ENCODE data around the gene RC3H2.
"Not testable (repeated sequence)": the region's sequence is repeated elsewhere in the genome, so short reads cannot be mapped to it uniquely, and the experiment has no call there.

Gene RC3H2

DNA sequence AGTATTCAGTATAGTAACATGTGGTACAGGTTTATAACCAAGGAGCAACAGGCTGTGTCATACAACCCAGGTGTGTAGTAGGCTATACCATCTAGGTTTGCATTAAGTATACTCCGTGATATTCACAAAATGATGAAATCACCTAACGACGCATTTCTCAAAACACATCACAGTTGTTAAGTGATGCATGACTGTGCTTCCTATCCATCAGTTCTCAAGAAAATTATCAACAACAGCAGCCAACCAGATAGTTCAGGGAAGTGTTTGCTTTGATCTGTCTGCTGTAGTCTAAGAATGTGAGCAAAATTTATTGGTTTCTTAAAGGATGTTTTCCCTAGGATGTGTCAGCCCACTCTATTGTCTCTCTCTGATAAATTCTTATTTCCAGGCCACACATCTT, 18.8 kb upstream of the RC3H2 start:
- no peak for DNase-seq

DNA sequence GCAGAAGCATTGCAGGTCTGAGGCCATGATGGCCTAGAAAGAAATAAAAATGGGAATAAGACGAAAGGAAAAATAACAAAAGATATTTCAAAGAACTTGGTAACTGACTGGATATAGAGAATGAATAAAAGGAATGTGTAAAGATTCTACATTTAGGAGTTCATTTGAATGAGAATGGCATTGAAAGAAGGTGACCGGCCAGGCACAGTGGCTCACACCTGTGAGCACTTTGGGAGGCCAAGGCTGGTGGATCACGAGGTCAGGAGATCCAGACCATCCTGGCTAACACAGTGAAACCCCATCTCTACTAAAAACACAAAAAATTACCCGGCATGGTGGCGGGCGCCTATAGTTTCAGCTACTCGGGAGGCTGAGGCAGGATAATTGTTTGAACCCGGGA, 17.6 kb upstream of the RC3H2 start:
- no peak for DNase-seq

- no peak for DNase-seq
Measured at GRCh38 chr9:122918310-122918709, 13.2 kb upstream of the RC3H2 start.

DNA sequence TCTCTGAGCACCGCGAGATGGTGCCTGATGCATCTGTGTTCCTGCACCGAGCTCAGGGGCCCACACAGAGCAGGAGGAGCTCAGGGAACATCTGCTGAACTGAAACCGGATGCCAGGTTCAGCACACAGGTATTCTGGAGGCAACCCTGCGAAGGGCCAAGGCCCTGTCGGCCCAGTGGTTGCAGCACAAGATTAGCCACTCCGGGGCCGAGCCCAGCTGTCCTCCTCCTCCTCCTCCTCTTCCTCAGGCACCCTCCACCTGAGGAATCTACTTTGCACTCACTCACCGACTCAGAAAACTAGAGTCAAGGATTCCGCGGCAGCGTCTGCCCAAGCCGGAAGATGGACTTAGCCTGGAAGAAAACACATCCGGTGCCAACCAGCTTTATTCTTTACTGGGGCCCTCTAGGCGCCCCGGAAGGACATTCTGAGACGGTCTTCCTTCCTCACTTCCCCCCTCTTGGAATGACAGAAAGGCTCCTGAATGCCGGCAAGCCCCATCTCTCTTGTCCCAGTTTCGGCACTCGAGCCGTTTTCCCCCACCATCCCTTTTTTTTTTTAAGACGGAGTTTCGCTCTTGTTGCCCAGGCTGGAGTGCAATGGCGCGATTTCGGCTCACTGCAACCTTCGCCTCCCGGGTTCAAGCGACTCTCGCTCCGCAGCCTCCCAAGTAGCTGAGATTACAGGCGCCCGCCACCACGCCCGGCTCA, 8.0 kb upstream of the RC3H2 start, which contains the start of gene ZBTB6:
TSS of gene ZBTB6 (minus strand) at position 360 of the 710 bp plus-strand sequence. CDS start 1,251 bp downstream, outside the sequence.
- DNase-seq, result peak; percentile 77

- DNase-seq, result no peak
Measured at GRCh38 chr9:122912671-122912963, 7.5 kb upstream of the RC3H2 start.

- DNase-seq, result not testable (repeated sequence)
Measured at GRCh38 chr9:122906122-122906521, 963 bp upstream of the RC3H2 start.

DNA sequence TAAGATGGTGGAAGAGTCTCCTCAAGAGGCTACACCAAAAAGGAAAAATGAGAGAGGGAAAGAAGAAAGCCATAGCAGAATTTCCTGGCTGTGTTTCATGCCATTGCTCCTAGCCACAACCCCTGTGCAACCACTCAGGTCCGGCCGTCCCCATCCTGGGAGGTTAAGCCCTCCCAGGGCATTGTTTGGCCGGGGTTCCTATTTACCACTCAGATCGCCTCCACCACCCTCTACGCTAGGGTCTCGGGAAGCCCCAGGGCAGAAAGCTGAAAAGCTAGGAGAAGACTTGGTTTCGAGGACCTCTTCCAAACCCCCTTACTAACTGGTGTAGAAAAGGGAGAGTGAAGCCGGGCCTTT, 715 bp downstream of the RC3H2 start:
- peak; percentile 28 for DNase-seq

- no peak for DNase-seq
Measured at GRCh38 chr9:122900791-122901190, 4.4 kb downstream of the RC3H2 start.

- DNase-seq, result no peak
Measured at GRCh38 chr9:122897969-122898368, 7.2 kb downstream of the RC3H2 start.

- DNase-seq, result no peak
Measured at GRCh38 chr9:122888480-122888879, 16.7 kb downstream of the RC3H2 start.

GRCh38 chr9:122883125-122883524, 22.0 kb downstream of the RC3H2 start:
- DNase-seq, result no peak

- DNase-seq, result no peak
Measured at GRCh38 chr9:122879443-122879842, 25.7 kb downstream of the RC3H2 start.

DNA sequence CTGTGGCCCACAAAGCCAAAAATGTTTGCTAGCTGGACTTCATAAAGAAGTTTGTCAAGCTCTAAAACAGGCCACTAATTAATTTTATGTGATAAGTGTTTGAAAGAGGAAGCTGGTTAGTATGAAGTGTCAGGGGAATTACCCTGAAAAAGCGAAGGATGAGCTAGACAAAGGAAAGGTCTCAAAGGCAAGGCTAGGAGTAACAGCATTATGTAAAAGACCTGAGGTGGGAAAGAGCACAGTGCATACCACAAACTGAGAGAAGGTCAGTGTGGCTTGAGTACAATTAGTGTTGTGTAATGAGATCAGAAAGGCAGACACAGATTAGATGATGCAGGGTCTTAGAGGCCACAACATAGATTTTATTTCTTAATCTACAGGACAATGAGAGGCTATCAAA, 29.6 kb downstream of the RC3H2 start:
- DNase-seq, result no peak

DNA sequence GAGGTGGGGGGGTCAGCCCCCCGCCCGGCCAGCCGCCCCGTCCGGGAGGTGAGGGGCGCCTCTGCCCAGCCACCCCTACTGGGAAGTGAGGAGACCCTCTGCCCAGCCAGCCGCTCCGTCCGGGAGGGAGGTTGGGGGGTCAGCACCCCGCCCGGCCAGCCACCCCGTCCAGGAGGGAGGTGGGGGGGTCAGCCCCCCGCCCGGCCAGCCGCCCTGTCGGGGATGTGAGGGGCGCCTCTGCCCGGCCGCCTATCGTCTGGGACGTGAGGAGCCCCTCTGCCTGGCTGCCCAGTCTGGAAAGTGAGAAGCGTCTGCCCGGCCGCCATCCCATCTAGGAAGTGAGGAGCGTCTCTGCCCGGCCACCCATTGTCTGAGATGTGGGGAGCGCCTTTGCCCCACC, 37.9 kb downstream of the RC3H2 start:
- DNase-seq, result not testable (repeated sequence)

- DNase-seq, result no peak
Measured at GRCh38 chr9:122866079-122866478, 39.1 kb downstream of the RC3H2 start.

DNA sequence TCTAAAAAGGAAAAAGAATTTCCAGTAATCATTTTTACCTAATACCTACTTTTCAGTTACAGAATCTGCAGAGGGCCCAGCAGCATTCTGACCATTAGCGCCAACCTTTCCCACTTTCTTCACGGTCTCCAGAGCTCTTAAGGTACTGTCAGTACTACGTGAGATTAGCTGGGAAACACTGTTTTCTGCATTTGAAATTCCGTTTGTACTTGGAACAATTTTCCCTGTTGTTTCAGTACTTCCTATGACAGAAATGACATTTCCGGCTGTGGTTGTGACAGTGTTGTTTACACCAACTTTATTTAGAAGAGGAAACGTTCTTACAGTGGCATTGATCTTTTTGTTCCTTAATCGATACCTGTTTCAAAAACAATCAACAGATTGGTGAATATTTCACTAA, 39.9 kb downstream of the RC3H2 start:
- DNase-seq, result no peak

DNA sequence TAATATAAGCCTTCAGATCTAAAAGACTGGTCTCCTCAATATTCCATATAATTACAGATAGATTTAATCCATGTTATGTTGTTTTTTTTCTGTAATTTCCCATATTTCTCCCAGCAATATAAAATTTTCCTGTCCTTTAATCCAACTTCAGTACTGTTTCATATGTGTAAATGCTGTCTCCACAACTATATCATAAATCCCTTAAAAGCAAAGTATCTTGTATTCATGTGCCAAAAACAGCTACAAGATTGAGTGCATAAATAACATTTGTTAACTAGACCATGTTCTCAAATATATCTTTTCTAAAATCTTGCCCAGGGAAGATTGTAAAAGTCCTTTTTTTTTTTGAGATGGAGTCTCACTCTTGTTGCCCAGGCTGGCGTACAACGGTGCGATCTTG, 41.8 kb downstream of the RC3H2 start:
- DNase-seq, result no peak

DNA sequence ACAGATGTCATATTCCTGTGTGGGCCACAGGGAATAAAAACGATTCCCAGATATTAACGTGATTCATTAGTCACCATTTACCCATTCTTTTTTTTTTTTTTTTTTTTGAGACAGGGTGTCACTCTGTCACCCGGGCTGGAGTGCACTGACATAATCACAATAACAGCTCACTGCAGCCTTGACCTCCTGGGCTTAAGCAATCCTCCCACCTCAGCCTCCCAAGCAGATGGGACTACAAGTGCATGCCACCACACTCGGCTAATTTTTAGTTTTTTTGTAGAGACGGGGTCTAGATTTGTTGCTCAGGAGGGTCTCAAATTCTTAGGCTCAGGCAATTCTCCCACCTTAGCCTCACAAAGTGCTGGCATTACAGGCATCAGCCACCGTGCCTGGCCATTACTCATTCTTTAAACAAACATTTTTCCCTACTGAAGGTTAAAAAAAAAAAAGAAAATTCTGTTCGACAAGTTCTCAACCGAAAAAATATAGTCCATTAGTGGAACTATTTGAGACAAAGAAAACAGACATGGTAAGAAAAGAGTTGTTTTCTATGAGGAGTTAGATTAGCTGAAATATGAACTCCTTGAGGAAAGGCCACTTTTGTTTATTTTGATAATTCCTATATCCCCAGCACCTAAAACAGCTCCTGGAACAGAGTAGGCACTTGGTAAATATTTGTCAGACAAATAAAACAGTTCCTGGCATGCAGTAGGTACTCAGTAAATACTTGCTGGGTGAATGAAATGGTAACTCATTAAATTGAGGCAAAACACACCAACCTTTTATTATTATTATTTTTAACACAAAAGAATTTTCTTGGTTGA, 44.6 kb downstream of the RC3H2 start:
- DNase-seq, result no peak

- DNase-seq, result no peak
Measured at GRCh38 chr9:122857815-122858214, 47.3 kb downstream of the RC3H2 start.

DNA sequence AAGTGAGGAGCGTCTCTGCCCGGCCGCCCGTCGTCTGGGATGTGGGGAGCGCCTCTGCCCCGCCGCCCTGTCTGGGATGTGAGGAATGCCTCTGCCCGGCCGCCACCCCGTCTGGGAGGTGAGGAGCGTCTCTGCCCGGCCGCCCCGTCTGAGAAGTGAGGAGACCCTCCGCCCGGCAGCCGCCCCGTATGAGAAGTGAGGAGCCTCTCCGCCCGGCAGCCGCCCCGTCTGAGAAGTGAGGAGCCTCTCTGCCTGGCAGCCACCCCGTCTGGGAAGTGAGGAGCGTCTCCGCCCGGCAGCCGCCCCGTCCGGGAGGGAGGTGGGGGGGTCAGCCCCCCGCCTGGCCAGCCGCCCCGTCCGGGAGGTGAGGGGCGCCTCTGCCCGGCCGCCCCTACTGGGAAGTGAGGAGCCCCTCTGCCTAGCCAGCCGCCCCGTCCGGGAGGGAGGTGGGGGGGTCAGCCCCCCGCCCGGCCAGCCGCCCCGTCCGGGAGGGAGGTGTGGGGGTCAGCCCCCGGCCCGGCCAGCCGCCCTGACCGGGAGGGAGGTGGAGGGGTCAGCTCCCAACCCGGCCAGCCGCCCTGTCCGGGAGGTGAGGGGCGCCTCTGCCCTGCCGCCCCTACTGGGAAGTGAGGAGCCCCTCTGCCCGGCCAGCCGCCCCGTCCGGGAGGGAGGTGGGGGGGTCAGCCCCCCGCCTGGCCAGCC, 52.9 kb downstream of the RC3H2 start:
- not testable (repeated sequence) for DNase-seq

DNA sequence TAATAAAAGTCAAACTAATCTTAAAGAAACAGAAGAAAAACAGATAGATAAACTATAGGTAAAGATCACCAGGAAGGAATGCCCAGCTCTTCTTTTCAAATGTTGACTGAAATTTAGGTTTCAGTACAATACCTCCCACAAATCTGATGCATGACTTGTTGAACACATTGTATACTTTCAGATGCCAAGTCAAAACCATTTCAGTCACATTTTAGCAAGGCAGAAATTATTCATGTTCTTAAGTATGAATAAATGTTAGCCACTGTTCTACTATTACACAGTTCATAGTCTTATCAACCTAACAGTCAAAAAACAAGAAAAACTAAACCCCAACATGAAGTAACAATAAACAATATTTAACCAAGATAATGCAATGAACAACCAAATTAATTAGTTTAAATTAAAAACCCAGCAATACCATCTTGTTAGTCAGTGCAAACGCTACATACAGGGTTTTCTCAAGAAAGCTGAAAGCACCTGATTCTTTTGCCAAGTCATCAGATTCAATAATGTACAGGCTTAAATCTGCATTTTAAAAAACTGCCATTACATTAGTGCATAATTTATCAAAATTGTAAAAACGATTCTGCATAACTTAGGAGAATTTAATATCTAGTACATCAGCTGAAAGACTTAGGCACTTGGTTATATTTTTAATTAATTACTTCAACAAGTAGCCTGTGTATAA, 56.8 kb downstream of the RC3H2 start:
- DNase-seq, result no peak

DNA sequence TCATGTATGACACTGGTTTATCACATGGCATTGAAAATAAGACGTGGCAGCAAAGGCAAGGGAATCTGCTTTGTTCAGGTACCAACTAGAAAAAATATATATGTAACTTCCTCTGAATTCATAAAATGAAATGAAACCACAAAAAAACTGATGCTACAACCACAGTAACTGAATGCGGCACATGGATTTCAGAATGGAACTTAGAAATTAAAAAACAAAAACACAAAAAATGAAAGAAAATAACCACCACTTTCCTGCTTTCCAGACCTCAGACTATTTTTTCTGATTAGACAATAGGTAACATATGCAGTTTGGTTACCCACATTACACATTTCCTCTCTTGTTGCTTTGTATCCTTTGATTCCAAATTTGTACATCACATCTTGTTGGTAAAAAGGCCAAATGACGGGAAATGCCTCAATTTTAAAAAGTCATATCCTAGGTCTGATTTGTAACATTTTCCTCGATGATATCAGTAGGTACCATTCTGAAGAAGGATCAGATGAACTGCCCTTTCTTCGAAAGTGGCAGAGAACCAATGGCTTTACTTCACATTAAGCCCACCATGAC, 58.7 kb downstream of the RC3H2 start:
- no peak for DNase-seq

DNA sequence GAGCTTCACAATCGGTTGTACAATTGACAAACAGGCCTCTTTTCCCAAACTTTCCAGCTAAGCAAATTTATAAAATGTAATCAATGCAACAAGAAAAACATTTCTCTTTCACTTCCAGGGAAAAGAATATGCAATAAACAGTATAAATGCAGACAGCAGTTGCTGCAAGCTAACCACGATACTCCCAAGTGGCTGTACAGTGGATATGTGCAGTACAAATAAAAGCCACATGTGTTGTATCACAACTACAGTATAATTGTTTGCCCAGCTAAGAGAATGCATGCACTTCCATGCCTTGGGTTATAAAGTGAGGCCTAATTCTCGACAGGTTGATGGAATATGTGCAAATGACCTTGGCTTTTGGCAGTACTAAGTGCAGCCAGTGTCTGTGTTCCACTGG, 60.0 kb downstream of the RC3H2 start:
- DNase-seq, result no peak
